ENCODE data around the gene OR5K3.
A peak's percentile ranks its signal among the peaks of the same experiment; 100 is the strongest.

DNA sequence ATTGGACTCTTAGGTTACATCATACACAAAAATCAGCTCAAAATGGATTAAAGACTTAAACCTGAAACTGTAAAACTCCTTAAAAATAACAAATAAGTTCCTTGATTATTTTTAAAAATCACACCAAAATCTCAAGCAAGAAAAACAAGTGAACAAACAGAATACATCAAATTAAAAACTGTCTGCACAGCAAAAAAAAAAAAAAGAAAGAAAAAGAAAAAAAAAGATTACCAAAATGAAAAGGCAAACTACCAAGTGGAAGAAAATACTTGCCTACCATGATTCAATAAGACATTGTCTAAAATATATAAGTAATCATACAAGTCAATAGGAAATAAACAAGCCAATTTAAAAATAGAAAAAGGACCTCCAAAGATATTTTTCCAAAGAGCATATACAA, 19.3 kb upstream of the OR5K3 start:
- TF ChIP-seq ZSCAN20 (CRISPR knock-in tag; IDR thresholded peaks at IDR 0.05), result no peak
- TF ChIP-seq, protein P1, sequence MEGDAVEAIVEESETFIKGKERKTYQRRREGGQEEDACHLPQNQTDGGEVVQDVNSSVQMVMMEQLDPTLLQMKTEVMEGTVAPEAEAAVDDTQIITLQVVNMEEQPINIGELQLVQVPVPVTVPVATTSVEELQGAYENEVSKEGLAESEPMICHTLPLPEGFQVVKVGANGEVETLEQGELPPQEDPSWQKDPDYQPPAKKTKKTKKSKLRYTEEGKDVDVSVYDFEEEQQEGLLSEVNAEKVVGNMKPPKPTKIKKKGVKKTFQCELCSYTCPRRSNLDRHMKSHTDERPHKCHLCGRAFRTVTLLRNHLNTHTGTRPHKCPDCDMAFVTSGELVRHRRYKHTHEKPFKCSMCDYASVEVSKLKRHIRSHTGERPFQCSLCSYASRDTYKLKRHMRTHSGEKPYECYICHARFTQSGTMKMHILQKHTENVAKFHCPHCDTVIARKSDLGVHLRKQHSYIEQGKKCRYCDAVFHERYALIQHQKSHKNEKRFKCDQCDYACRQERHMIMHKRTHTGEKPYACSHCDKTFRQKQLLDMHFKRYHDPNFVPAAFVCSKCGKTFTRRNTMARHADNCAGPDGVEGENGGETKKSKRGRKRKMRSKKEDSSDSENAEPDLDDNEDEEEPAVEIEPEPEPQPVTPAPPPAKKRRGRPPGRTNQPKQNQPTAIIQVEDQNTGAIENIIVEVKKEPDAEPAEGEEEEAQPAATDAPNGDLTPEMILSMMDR (IDR thresholded peaks at IDR 0.05), result no peak
- no peak for TF ChIP-seq KDM1A (IDR thresholded peaks at IDR 0.05; ENCODE audit: low read depth)
- no peak for TF ChIP-seq ZFP36 (IDR thresholded peaks at IDR 0.05; ENCODE audit: borderline replicate concordance, partially characterized antibody)
- no peak for TF ChIP-seq RAD21 (conservative IDR thresholded peaks at IDR 0.05 in 1 of 2, IDR thresholded peaks at IDR 0.05 in 1 of 2)
- no peak for TF ChIP-seq JUNB (IDR thresholded peaks at IDR 0.05)
- no peak for TF ChIP-seq SREBF2 (IDR thresholded peaks at IDR 0.05)
- no peak for TF ChIP-seq POLR2A (IDR thresholded peaks at IDR 0.05; ENCODE audit: low read length)
- TF ChIP-seq SMC3 (IDR thresholded peaks at IDR 0.05), result no peak
- no peak for TF ChIP-seq MYC (IDR thresholded peaks at IDR 0.05; ENCODE audit: borderline replicate concordance, low read length)
- TF ChIP-seq EP300 (IDR thresholded peaks at IDR 0.05), result no peak
- peak; percentile 58 for TF ChIP-seq MAFK (IDR thresholded peaks at IDR 0.05; ENCODE audit: partially characterized antibody)
